Kidney (tissue), 14 donors: Measurements from ENCODE around the gene LPCAT3. TPM values are rescaled to one million over a fixed set of nuclear protein-coding genes. Genes with fewer than 3 reads are reported as not detected.

Experiments
- DNase-seq, 5 donors: peaks; one replicate each; pipeline ENCODE4 v3.0.0-alpha.2; 2013 to 2020
- FAIRE-seq: peaks from 2 replicates; lab custom pipeline; 2012; peaks lifted over from hg19 to GRCh38; lab: Jason Lieb, UNC
- H3K27ac ChIP-seq, 2 donors: one replicate each; pipeline ENCODE4 v1.7.0; 2013; ENCODE audit warnings: low read depth in 2 of 2, low read length in 2 of 2, inconsistent platforms in 1 of 2
- H3K27me3 ChIP-seq: one replicate; pipeline ENCODE4 v1.7.1; 2013; ENCODE audit warnings: low read length, inconsistent platforms; ENCODE audit not compliant: control insufficient read depth, insufficient read depth
- H3K36me3 ChIP-seq, 3 donors: one replicate each; pipeline versions ENCODE4 v1.7.0 to v1.7.1; 2013; ENCODE audit warnings: low read length in 3 of 3, control low read depth in 1 of 3, inconsistent platforms in 1 of 3; ENCODE audit not compliant: insufficient read depth in 3 of 3, control insufficient read depth in 2 of 3
- H3K4me1 ChIP-seq, 3 donors: one replicate each; pipeline versions ENCODE4 v1.7.0 to v1.7.1; 2013; ENCODE audit warnings: low read length in 3 of 3, inconsistent platforms in 1 of 3, low read depth in 1 of 3; ENCODE audit not compliant: control insufficient read depth in 2 of 3, insufficient read depth in 2 of 3
- H3K4me3 ChIP-seq, 3 donors: one replicate each; pipeline versions ENCODE4 v1.7.0 to v1.8.1; 2013; ENCODE audit warnings: low read length in 3 of 3, control low read depth in 1 of 3, inconsistent platforms in 1 of 3
- H3K9ac ChIP-seq, 3 donors: one replicate each; pipeline versions ENCODE4 v1.7.0 to v1.7.1; 2013; ENCODE audit warnings: low read length in 3 of 3, control low read depth in 1 of 3, inconsistent platforms in 1 of 3
- H3K9me3 ChIP-seq, 3 donors: one replicate each; pipeline versions ENCODE4 v1.7.0 to v1.7.1; 2013; ENCODE audit warnings: low read length in 3 of 3, control low read depth in 1 of 3, inconsistent platforms in 1 of 3; ENCODE audit not compliant: control insufficient read depth in 2 of 3, insufficient read depth in 1 of 3
- CTCF ChIP-seq: IDR thresholded peaks from 3 replicates; pipeline ENCODE4 v1.5.1; 2012; ENCODE audit warnings: mild to moderate bottlenecking, moderate library complexity, borderline replicate concordance; ENCODE audit not compliant: insufficient read depth; ENCODE audit errors: extremely low read depth
- intact Hi-C: fragments of 100-400 bp; cut with DNase I; formaldehyde crosslinking; loops from one replicate; pipeline ENCODE4 v1.11.1; 2022
- polyA plus RNA-seq: library from polyadenylated mRNA; stranded (reverse); fragments of 350-450 nt; fragmentation: Illumina TruSeq; extraction: RNeasy Lipid Tissue Mini Kit (QIAGEN cat#74804); gene quantifications from one replicate; pipeline ENCODE4 v1.2.3, GENCODE V29; 2014; ENCODE audit warnings: low read depth, low replicate concordance; ENCODE audit not compliant: insufficient read depth
- total RNA-seq: library from RNA; stranded (reverse); fragmentation: NEBNext Ultra II Directional; extraction: Animal tissue kit (Norgen Biotek cat#: 25700); gene quantifications from one replicate; pipeline ENCODE4 v1.2.1, GENCODE V29; 2021
- donor health status: control.
- donor health status: control.
- donor health status: control.
- donor health status: control.
- donor health status: control.
- donor health status: DM: yes; HTN: yes; CAD: no.
- donor health status: Normal renal cell carcinoma (clear cell type).

The LPCAT3 gene
- total and polyA plus RNA-seq, 2 donors from 2014 or later, result 59.2 to 77.8 TPM

DNA sequence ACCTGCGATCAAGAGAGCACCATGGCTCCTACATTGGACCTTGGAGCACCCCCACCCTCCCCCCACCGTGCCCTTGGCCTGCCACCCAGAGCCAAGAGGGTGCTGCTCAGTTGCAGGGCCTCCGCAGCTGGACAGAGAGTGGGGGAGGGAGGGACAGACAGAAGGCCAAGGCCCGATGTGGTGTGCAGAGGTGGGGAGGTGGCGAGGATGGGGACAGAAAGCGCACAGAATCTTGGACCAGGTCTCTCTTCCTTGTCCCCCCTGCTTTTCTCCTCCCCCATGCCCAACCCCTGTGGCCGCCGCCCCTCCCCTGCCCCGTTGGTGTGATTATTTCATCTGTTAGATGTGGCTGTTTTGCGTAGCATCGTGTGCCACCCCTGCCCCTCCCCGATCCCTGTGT, 76.5 kb downstream of the LPCAT3 start:
- FAIRE-seq (no peak), DNase-seq (peak in 2 of 5 donors; percentile 68 to 80)
- Histone ChIP-seq H3K36me3 (peaks cover 0 to 4% (median 3%) of the 10 kb centered on the region in 3 donors), H3K9me3 (no peaks in the 10 kb centered on the region), H3K4me1 (peaks cover 0 to 34% (median 26%) of the 10 kb centered on the region in 3 donors), H3K27ac (no peak overlapping the region), H3K9ac (no peak overlapping the region), H3K4me3 (no peak overlapping the region), H3K27me3 (no peaks in the 10 kb centered on the region)
- no peak for TF ChIP-seq CTCF
- intact Hi-C loops, result loop anchor here (10.0 kb wide), 1 partner anchor 153 kb away; the partner anchor contains the start of gene C1R

GRCh38 chr12:6941267-6941666, 77.0 kb downstream of the LPCAT3 start:
- no peaks in the 10 kb centered on the region for H3K9me3 ChIP-seq
- no peaks in the 10 kb centered on the region for H3K27me3 ChIP-seq
- DNase-seq (peak in 2 of 5 donors; percentile 57 to 79), FAIRE-seq (no peak)
- H3K4me3 ChIP-seq, result no peak overlapping the region
- H3K36me3 ChIP-seq, result peaks cover 0 to 4% (median 3%) of the 10 kb centered on the region in 3 donors
- peaks cover 0 to 31% (median 24%) of the 10 kb centered on the region in 3 donors for H3K4me1 ChIP-seq
- H3K27ac ChIP-seq, result no peak overlapping the region
- no peak overlapping the region for H3K9ac ChIP-seq
- TF ChIP-seq CTCF, result no peak
- intact Hi-C loops, result loop anchor here (10.0 kb wide), 1 partner anchor 154 kb away; the partner anchor contains the start of gene C1R

DNA sequence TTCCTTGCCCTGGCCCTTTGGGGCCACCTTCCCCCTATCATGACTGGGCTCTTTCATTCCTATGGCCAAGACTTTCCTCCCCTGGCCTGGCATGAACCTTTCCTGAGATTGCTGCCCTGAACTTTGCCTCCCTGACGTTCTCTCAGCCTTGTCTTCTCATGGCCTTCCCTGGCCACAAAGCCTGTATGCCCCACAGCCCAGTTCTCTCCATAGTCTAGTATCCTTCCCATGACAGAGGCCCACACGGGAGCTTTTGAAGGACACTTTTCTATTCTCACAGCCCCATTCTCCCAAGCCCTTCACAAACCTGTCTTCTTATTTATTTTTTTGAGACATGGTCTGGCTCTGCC, 79.1 kb downstream of the LPCAT3 start:
- Histone ChIP-seq H3K27me3 (no peaks in the 10 kb centered on the region), H3K9me3 (no peaks in the 10 kb centered on the region), H3K4me3 (no peak overlapping the region), H3K36me3 (peaks cover 3 to 4% (median 4%) of the 10 kb centered on the region in 3 donors), H3K9ac (no peak overlapping the region), H3K27ac (no peak overlapping the region), H3K4me1 (peaks cover 0 to 18% (median 11%) of the 10 kb centered on the region in 3 donors)
- DNase-seq, result no peak
- TF ChIP-seq CTCF, result no peak
- intact Hi-C loops, result no loop called here
- FAIRE-seq, result no peak
